Measurements from ENCODE around the gene YJU2.
A peak's percentile ranks its signal among the peaks of the same experiment; 100 is the strongest.

YJU2 gene

DNA sequence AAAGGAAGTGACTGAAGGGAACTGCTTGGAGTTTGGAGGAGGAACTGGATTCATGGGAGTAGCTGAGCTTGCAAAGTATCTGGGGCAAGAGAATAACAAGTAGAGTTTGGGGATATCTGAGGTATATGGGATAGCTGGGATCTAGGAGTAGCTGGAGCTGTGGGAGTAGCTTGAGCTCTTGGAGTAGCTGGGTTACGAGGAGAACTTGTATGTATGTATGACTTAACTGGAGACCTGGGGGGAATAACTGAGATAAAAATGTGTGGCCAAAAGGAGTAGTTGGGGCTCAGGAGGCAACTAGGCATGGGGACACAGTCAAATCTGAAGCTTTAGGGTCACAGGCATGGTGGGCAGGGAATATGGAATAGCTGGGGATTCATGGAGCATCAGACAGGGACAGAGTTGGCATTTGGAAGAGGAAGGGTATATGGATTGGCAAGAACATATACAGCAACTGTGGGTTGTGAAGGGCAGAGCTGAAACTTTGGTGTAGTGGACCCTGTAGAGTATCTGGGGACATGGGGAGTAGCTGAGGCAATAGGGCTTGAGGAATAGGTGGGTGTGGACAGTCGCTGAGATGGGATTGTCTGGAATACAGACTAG, 45.8 kb upstream of the YJU2 start:
- no peak for TF ChIP-seq CTCF (IDR thresholded peaks at IDR 0.05; ENCODE audit: insufficient read depth, low read length, missing control alignments)
- no peak overlapping the region for H3K4me3 ChIP-seq (ENCODE audit: low read depth, low read length)
- CTCF ChIA-PET, result interaction anchor here (1.2 to 7.5 kb wide), 12 partner anchors 8 to 215 kb away, joined by 3 to 61 read pairs (median 7); partner anchors contain the start of genes EBI3 and EEF2
- POLR2A ChIA-PET, result interaction anchor here (0.6 to 1.5 kb wide), 2 partner anchors 46 to 216 kb away, joined by 3 to 9 read pairs; partner anchors contain the start of genes EEF2 and YJU2
- DNase-seq (ENCODE audit: low read depth, low spot score), result no peak

DNA sequence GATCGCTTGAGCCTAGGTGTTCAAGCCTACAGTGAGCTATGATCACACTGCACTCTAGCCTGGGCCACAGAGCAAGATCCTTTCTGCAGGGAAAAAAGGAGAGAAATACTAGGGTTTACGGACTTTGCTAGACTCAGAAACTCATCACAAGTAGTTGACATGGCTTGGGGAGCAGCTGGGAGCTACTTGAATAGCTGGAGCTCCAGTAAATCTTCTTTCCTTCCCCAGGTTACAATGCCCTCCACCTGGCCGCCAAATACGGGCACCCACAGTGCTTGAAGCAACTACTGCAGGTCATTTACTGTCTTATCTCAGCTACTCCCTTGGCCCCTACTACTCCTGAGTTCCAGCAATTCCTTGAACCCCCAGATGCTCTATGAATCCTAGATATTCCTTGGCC, 45.1 kb upstream of the YJU2 start:
- POLR2A ChIA-PET, result interaction anchor here (0.6 to 1.5 kb wide), 2 partner anchors 46 to 217 kb away, joined by 3 to 9 read pairs; partner anchors contain the start of genes EEF2 and YJU2
- no peak for TF ChIP-seq CTCF (IDR thresholded peaks at IDR 0.05; ENCODE audit: insufficient read depth, low read length, missing control alignments)
- no peak overlapping the region for H3K4me3 ChIP-seq (ENCODE audit: low read depth, low read length)
- no peak for DNase-seq (ENCODE audit: low read depth, low spot score)
- CTCF ChIA-PET, result interaction anchor here (1.3 to 7.5 kb wide), 10 partner anchors 9 to 216 kb away, joined by 4 to 61 read pairs (median 15); partner anchors contain the start of genes EBI3, EEF2 and YJU2

GRCh38 chr19:4206818-4207484, 39.9 kb upstream of the YJU2 start:
- ChIA-PET POLR2A (no interaction called here), CTCF (interaction anchor here (0.7 to 3.6 kb wide), 21 partner anchors 10 to 902 kb away, joined by 3 to 25 read pairs (median 4); partner anchors contain the start of genes EBI3, EEF2 and PIAS4)
- no peak for TF ChIP-seq CTCF (IDR thresholded peaks at IDR 0.05; ENCODE audit: insufficient read depth, low read length, missing control alignments)
- no peak for DNase-seq (ENCODE audit: low read depth, low spot score)
- no peak overlapping the region for H3K4me3 ChIP-seq (ENCODE audit: low read depth, low read length)

DNA sequence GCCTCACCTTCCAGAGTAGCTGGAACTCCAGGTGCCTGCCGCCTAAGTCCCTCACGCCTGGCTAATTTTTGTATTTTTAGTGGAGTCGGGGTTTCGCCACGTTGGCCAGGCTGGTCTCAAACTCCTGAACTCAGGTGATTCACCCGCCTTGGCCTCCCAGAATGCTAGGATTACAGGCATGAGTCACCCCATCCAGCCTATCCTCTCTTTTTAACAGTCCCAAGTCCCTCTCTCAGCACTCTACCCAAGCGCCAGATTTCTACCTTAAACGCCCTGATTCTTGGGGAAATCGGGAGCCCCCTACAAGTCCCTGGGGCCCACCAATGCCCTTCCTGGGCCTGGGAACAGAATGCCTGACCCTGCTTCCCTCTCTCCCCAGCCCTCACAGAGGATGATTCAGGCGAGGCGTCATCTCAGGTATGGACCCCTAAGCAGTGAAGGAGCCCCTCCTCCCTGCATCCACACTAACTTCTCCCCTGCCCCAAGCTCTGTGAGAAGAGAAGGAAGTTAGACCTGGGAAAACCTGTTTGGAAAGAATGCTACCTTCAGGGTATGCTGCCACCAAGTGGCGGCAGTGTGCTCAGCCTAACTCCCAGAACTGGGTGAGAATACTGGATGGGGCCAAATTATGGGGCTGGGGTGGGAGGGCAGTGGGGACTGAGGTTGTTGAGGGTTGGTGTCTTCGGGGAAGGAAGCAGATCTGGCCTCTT, 38.3 kb upstream of the YJU2 start:
- POLR2A ChIA-PET, result no interaction called here
- no peak overlapping the region for H3K4me3 ChIP-seq (ENCODE audit: low read depth, low read length)
- CTCF ChIA-PET, result interaction anchor here (0.8 to 3.6 kb wide), 15 partner anchors 8 to 223 kb away, joined by 3 to 25 read pairs (median 4); partner anchors contain the start of genes EBI3 and EEF2
- peak; percentile 64 for TF ChIP-seq CTCF (IDR thresholded peaks at IDR 0.05; ENCODE audit: insufficient read depth, low read length, missing control alignments)
- DNase-seq (ENCODE audit: low read depth, low spot score), result no peak

- POLR2A ChIA-PET, result no interaction called here
- H3K4me3 ChIP-seq (ENCODE audit: low read depth, low read length), result no peak overlapping the region
- CTCF ChIA-PET, result interaction anchor here (0.7 to 3.6 kb wide), 2 partner anchors 21 to 192 kb away, joined by 3 to 24 read pairs; partner anchors contain the start of genes CHAF1A and EBI3
- DNase-seq (ENCODE audit: low read depth, low spot score), result no peak
- no peak for TF ChIP-seq CTCF (IDR thresholded peaks at IDR 0.05; ENCODE audit: insufficient read depth, low read length, missing control alignments)
Measured at GRCh38 chr19:4210166-4210731, 36.6 kb upstream of the YJU2 start.

Measured in AG04449 (cell line).